ENCODE measurements around the gene DHX29. TPM values are rescaled to one million over a fixed set of nuclear protein-coding genes. Genes with fewer than 3 reads are reported as not detected.

Gene DHX29
- total RNA-seq, 3 donors from 2014 or later (not counting 1 experiment from before 2014, with no cell fraction given): 16.7 to 22.0 (median 19.3) TPM

- no peak overlapping the region for H3K27ac Mint-ChIP-seq
- Histone ChIP-seq H3K4me1 (ENCODE audit: control insufficient read depth, insufficient read depth, low read length) (peaks cover 56% of the 10 kb centered on the region), H3K27ac (ENCODE audit: low read length) (no peak overlapping the region), H3K9me3 (ENCODE audit: control insufficient read depth, insufficient read depth, low read length) (no peaks in the 10 kb centered on the region), H3K4me3 (ENCODE audit: low read length) (no peak overlapping the region), H3K36me3 (ENCODE audit: control insufficient read depth, insufficient read depth, low read length) (no peaks in the 10 kb centered on the region), H3K27me3 (ENCODE audit: control insufficient read depth, insufficient read depth, low read length) (peaks cover 81% of the 10 kb centered on the region)
- H3K4me3 Mint-ChIP-seq: no peak overlapping the region
- no peaks in the 10 kb centered on the region for H3K36me3 Mint-ChIP-seq
- 32% methylated on average over 7 of the region's 8 CpGs for WGBS (ENCODE audit: insufficient coverage)
- DNase-seq (no peak), ATAC-seq (no peak)
- TF ChIP-seq, protein P1, sequence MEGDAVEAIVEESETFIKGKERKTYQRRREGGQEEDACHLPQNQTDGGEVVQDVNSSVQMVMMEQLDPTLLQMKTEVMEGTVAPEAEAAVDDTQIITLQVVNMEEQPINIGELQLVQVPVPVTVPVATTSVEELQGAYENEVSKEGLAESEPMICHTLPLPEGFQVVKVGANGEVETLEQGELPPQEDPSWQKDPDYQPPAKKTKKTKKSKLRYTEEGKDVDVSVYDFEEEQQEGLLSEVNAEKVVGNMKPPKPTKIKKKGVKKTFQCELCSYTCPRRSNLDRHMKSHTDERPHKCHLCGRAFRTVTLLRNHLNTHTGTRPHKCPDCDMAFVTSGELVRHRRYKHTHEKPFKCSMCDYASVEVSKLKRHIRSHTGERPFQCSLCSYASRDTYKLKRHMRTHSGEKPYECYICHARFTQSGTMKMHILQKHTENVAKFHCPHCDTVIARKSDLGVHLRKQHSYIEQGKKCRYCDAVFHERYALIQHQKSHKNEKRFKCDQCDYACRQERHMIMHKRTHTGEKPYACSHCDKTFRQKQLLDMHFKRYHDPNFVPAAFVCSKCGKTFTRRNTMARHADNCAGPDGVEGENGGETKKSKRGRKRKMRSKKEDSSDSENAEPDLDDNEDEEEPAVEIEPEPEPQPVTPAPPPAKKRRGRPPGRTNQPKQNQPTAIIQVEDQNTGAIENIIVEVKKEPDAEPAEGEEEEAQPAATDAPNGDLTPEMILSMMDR (IDR thresholded peaks at IDR 0.05): no peak
- H3K4me1 Mint-ChIP-seq: peaks cover 37 to 42% of the 10 kb centered on the region in 2 donors
- H3K9me3 Mint-ChIP-seq: no peaks in the 10 kb centered on the region
- intact Hi-C loops (cut with micrococcal nuclease): no loop called here
- peaks cover 64 to 65% of the 10 kb centered on the region in 2 donors for H3K27me3 Mint-ChIP-seq (ENCODE audit: low read depth in 2 of 2)
These were observed 77.3 kb downstream of the DHX29 start for GRCh38 chr5:55230086-55230629.

DNA sequence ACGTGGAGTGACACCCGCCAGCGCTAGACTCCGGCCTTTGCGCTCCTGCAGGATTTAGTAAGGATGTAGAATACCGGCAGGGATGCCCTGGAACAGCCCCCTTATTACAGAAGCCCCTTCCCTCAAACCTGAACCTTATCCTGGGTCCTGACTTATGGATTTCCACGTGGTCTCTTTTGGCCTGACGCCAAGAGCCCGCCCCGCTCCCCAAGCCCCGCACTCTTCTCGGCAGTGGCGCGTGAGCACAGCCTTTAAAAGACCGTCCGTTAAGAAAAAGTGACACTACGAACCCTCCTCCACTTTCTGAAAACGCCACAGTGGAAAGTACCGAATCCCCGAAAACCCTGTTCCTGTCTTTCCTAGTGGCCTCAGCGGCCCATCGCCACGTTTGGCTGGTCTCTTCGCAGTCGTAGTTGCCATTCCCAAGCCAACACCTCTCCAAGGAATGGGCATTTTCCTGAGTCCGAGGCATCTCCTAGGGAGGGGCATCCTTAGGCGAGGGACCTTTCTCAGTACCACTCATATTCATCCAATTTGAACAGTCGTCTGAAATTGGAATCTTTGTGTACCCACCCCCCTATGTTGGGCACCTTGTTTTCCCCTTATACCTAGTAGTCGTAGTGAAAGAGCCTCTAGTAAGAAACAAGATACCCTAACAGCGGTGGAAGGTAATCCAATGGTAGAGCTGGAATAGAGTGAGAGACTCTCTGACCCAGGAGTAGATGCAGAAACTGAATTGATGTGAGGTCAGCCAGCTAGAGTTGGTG is 79.6 kb downstream of the DHX29 start:
- Mint-ChIP-seq H3K27ac (no peak overlapping the region), H3K9me3 (no peaks in the 10 kb centered on the region), H3K36me3 (no peaks in the 10 kb centered on the region), H3K4me1 (peaks cover 30 to 37% of the 10 kb centered on the region in 2 donors), H3K4me3 (peak overlapping the region; percentile 77), H3K27me3 (ENCODE audit: low read depth in 2 of 2) (peaks cover 77 to 87% of the 10 kb centered on the region in 2 donors)
- no peaks in the 10 kb centered on the region for H3K9me3 ChIP-seq (ENCODE audit: control insufficient read depth, insufficient read depth, low read length)
- no peak overlapping the region for H3K4me3 ChIP-seq (ENCODE audit: low read length)
- WGBS (ENCODE audit: insufficient coverage): 8% methylated on average over 29 of the region's 30 CpGs
- H3K27me3 ChIP-seq (ENCODE audit: control insufficient read depth, insufficient read depth, low read length): peaks cover 82% of the 10 kb centered on the region
- no peak overlapping the region for H3K27ac ChIP-seq (ENCODE audit: low read length)
- H3K36me3 ChIP-seq (ENCODE audit: control insufficient read depth, insufficient read depth, low read length): no peaks in the 10 kb centered on the region
- TF ChIP-seq, protein P1 (IDR thresholded peaks at IDR 0.05): no peak
- DNase-seq (no peak), ATAC-seq (no peak)
- H3K4me1 ChIP-seq (ENCODE audit: control insufficient read depth, insufficient read depth, low read length): peaks cover 50% of the 10 kb centered on the region
- intact Hi-C loops (cut with micrococcal nuclease): no loop called here

DNA sequence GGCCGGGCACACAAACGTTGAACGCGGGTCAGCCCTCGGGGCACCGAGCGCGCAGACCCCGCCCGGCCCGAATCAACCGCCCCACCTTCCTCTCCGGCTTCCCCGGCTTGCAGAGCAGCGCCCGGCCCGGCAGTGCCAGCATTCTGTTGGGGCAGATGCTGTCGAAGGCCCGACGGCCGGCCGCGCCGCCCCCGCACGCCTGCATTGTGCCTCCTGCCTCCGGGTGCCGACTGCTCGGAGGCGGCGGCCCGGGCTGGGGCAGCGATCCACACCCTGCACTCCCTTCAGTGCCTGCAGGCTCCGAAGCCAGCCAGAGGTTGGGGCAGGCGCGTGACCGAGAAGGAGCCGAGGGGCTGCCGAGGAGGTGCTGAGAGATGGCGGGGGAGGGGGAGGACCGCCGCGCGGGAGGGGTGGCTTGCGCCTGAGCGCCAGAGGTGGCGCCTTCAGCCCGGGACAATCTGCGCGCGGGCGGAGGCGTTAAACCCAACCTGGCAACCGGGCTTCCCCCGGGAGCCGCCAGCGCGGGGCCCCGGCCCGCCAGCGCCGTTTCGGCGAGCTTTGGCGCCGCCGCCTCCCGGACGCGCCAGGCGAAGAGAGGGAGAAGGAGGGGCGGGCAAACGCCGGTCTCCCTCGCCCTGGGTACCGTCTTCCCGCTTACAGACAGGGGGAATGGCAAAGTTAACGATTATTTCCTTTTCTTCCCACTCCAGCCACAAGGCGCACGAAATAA is 80.4 kb downstream of the DHX29 start, which contains the start of gene MCIDAS:
Gene MCIDAS, minus strand, starts transcription at position 382 of the 730 bp plus-strand sequence. Its CDS starts 177 bp downstream, at position 205.
- Mint-ChIP-seq H3K27me3 (ENCODE audit: low read depth in 2 of 2) (peaks cover 78 to 88% of the 10 kb centered on the region in 2 donors), H3K27ac (no peak within 1 kb of the TSS), H3K4me3 (peak within 1 kb of the TSS; percentile 77), H3K9me3 (no peaks in the 10 kb centered on the region), H3K36me3 (no peaks in the 10 kb centered on the region), H3K4me1 (peaks cover 30 to 33% of the 10 kb centered on the region in 2 donors)
- TF ChIP-seq, protein P1 (IDR thresholded peaks at IDR 0.05): no peak
- peak; percentile 52 to 71 (median 62) for ATAC-seq
- WGBS (ENCODE audit: insufficient coverage): under 1% methylated on average over 74 of the region's 80 CpGs
- Histone ChIP-seq H3K4me1 (ENCODE audit: control insufficient read depth, insufficient read depth, low read length) (peaks cover 45% of the 10 kb centered on the region), H3K27ac (ENCODE audit: low read length) (no peak within 1 kb of the TSS), H3K36me3 (ENCODE audit: control insufficient read depth, insufficient read depth, low read length) (no peaks in the 10 kb centered on the region), H3K27me3 (ENCODE audit: control insufficient read depth, insufficient read depth, low read length) (peaks cover 82% of the 10 kb centered on the region), H3K9me3 (ENCODE audit: control insufficient read depth, insufficient read depth, low read length) (no peaks in the 10 kb centered on the region), H3K4me3 (ENCODE audit: low read length) (no peak within 1 kb of the TSS)
- DNase-seq: peak in 1 of 2 donors; percentile 74
- intact Hi-C loops (cut with micrococcal nuclease): no loop called here
